ENCODE measurements around the gene GJD4.

The GJD4 gene

GRCh38 chr10:35605191-35605590 lies at the start of gene GJD4:
GJD4 (plus strand) TSS chr10:35605341; CDS start chr10:35605568, 227 bp downstream.
- DNase-seq: no peak

- DNase-seq: no peak
Observed at GRCh38 chr10:35555962-35556930, 48.9 kb upstream of the GJD4 start.

DNA sequence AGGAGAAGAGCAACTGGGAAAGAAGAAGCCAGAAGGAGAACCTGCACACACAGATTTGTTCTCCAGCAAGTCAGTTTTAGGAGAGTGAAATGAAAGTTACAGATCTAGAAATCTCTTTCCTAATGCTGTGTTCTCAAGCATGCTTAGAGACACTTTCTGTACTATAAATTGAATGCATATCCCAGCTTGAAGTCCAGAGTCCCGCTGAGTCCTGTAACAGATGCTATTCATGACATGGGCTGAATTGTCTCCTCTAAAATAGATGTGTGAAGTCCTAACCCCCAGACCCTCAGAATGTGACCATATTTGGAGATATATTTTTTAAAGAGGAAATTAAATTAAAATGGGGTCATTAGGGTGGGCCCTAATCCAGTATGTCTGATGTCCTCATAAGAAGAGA lies 46.9 kb upstream of the GJD4 start:
- DNase-seq: no peak

- DNase-seq: no peak
Observed at GRCh38 chr10:35559416-35559815, 45.7 kb upstream of the GJD4 start.

GRCh38 chr10:35561715-35562114 lies 43.4 kb upstream of the GJD4 start:
- no peak for DNase-seq

DNA sequence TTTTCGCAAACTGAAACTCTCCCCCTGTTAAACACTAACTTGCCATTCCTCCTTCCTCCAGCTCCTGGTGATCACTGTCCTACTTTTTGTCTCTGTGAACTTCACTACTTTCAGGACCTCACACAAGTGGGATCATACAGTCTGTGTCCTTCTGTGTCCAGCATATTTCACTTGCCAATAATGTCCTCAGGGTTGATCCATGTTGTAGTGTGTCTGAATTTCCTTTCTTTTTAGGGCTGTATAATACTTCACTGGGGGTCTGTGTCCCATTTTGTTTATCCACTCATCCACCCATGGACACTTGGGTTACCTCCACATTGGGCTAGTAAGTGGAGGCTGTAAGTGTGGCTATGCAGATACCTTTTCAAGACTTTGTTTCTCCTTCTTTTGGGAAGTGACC lies 42.7 kb upstream of the GJD4 start:
- DNase-seq: no peak

DNA sequence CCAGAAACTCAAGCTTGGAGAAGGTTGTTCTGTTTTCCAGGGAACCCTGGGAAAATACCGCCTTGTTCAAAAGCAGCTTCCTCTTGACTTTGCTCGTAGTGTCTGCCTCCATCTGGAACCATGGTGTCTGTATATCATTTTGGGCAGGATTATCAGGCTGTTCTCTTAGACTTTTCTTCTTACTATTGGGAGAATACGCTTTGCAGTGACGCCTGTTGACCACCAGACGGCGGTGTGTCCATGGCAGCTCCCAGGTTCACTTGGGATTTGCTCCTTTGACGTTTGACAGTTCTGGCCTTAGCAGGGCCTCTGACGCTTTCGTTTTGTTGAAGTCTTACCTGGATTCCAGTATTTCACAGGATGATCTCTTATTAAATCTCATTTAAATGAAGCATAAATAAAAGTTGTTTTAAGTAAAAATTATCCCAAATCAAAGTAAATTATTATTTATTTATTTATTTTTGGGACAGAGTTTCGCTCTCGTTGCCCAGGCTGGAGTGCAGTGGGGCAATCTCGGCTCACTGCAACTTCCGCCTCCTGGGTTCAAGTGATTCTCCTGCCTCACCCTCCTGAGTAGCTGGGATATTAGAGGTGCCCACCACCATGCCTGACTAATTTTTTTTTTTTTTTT lies 41.8 kb upstream of the GJD4 start:
- DNase-seq: peak; percentile 38

DNA sequence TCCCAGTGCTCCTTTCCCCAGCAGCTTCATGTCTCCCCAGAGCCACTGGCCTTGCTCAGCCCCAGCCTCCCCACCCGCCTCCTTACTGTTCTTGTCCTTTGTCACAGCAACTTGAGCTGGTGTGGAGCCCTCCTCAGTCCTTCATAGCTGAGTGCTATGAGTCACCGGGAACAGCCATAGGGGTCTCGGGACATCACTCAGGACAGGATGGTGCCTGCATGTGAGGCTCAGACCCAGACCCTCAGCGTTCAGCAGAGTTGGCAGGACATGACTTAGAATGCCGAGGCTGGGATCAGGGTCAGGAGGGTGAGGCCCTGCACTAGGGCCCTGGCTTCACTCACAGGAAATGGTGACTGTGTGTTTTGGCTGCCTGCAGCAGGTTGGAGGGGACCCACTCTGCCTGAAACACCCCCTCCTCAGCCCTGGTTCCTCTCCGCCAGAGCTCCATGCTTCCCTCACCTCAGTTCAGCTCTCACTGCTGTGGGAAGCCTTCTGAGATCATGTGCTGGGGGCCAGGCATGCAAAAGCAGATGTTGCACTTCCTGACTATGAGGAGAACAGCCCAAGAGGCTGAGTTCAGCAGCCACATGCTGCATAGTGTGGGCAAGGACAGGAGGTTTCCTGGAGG lies 40.7 kb upstream of the GJD4 start:
- DNase-seq: no peak

DNA sequence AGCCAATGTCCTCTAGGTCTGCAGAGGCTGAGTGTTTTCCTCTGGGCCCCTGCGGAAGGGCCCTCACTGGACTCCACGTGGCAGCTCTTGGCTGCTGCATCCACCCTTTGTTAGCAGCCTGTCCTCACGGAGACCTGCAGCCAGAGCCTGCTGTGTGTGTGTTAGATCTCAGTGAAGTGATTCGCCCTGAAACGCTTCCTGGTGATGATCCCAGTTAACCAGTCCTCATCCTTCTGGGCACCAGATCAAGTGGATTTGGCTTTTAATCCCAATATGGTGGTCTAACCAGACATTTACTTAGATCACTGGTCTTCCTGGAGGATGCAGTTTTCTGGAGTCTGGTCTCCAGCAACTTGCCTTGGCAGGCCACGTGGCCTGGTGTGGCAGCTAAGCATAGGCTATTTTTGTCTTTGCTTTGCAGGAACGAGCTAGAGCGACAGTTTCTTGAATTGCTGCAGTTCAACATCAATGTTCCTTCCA lies 39.5 kb upstream of the GJD4 start:
- no peak for DNase-seq

DNA sequence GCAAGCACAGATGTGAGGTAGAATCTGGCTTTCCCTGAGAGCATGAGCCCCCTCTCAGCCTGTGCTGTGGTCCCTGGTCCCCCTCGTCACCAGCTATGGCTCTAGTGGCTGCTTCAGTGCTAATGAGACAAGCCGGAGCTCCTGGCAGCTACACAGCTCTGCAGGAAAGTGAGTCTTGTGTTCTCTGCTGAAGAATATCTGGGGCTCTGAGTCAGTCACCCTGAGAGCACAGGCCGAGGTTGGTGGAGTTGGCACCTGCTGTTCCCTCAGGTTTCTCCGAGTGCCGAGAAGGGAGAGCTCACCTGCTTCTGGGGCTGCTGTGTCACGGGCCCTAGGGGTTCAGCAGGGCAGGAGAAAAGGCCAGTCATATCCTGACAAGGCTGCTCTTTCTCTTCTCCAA lies 37.2 kb upstream of the GJD4 start:
- DNase-seq: no peak

- no peak for DNase-seq
Observed at GRCh38 chr10:35568483-35569015, 36.6 kb upstream of the GJD4 start.

GRCh38 chr10:35569111-35569707 lies 35.9 kb upstream of the GJD4 start:
- no peak for DNase-seq

DNA sequence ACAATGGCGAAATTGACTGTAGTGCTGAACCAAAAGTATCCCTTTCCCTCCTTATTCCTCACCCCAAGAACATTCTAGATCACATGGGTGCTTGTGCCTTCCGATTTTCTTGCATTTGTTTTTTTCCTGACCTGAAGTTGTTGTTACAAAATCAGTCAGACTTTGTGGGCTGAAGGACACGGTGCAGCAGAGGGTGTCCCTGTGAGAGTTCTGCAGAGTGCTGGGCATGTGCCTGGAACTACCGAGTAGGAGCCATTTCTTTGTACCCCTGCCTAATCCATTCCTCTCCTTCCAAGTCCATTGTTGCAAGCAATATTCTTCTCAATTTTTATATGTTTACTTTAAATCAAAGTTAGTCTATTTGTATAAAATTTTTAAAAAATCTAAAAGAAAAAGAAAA lies 35.3 kb upstream of the GJD4 start:
- DNase-seq: no peak

DNA sequence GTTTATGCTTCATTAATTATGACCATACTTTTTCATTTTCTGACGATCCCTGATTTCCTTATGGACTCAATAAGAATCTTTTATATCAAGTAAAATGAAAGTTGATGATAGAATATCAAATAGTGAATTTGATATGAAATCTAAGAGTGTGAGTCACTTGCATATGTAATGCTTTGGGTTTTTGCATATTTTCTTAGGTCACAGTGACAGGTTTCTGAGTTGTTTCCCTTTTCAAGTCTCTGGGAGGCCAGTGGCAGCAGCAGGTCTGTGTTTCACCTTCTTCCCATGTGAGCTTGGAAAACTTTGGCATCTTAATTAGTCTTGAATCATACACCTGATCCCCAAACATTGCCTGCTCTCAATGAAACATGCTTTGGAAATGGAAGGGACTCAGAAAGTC lies 34.7 kb upstream of the GJD4 start:
- DNase-seq: no peak

DNA sequence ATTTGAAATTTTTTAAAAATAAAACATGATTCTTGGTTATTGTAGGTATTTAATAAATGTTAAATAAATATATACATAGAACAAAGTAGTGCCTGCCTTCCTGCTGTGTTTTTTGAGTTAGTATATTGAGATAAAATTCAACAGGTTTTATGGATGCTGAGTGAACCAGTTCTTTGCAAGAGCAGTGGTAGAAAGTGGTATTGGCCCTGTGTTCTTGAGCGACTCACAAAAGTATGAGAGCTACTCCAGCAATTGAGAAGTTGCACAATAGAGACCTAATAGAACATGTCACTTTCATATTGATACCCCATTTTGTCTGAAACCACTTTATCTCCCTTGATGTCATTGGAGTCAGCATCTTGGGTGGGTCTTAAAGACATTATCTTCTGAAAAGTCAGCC lies 32.6 kb upstream of the GJD4 start:
- DNase-seq: no peak

DNA sequence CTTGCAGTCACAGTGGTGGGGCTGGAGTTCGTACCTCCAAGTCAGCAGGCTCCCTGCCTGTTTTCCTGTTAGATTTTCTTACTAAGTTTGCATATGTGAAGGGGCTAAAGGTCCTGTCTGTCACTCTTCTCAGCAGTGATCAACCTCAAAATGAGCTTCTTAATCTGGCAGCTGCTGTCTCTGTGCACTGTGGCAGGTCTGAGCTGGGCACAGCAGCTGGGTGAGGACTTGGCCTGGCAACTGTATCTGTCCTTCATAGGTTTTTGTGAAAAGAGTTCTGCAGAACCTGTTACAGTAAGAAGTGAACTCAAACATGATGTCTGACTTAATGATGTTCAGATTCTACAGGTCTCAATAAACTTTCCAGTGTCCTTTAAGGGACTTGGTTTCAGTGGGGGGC lies 31.3 kb upstream of the GJD4 start:
- no peak for DNase-seq

DNA sequence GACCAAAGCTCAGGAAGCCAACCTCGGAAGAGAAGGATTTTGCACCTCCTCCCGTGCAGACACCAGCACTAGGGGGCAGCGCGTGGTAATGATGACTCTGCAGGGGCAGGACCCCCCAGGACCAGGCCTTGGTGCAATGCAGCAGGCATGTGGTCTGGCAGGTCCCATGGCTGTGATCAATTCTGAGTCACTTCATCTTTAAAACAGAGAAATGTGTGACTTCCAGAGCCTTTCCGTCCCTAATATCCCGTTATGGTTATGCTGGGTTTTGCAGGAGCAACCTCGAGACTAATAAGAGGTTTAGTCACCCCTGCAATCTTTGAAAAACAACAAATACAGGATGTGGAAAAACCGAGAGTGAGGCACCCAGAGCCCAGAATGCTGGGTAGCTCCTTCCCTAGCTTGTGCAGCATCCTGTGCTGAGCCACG lies 30.2 kb upstream of the GJD4 start:
- no peak for DNase-seq

DNA sequence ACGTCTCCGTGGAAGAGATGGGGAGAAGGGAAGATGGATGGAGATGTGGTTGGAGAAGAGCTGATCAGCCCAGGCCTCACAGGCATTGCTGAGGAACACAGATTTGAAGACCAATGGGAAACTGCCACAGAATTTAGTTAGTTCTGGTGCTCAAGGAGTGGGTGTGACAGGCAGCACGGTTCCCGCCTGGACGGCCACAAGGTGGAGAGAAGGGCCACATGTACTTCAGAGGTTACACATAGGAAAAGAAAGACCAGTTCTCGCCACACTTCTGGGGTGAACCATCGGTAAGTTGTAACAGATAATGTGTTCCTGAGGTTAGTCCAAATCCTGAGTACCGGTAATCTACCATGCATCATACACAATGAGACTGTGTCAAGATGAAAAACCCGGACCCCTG lies 29.5 kb upstream of the GJD4 start:
- no peak for DNase-seq

DNA sequence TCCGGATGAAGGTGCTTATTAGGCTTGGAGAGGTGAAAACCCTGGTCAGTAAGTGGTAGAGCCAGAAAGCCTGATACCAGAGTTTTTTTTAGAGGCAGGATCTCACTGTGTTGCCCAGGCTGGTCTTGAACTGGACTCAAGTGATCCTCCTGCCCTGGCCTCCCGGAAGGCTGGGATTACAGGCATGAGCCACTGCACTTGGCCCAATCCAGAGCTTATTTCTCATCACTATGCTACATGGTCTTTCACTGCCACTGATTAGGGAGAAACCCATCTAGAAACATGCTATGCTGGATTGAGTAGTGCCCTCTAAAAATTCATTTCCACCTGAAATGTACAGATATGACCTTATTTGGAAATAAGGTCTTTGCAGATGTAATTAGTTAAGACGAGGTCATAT lies 28.4 kb upstream of the GJD4 start:
- DNase-seq: no peak

DNA sequence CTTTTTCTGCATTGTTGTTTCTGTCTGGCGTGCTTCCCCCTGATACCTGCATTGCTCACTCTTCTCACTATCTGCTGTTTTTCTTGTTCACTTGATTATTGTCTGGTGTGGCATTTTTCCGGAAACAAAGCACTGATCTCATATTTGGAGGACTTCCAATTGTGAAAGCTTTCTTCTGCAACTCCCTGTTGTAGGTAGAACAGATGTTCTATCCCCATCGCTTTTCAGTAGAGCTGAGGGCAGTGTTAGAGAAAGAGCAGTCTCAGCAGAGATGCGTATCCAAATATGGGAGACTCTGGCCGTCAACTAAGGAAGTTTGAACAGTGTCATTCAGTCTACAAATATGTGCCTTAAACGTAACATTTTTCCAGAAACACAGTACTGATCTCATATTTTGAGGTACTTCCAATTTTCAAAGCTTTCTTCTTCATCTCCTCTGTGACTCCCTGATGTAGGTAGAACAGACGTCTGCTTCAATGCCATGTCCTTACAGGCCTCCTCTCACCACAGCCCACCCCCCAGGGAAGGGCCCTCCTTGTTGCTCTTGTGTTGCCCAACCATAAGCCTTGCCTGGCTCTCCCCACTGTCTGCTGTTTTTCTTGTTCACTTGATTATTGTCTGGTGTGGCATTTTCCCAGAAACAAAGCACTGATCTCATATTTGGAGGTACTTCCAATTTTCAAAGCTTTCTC lies 27.1 kb upstream of the GJD4 start:
- no peak for DNase-seq

- no peak for DNase-seq
Observed at GRCh38 chr10:35578618-35578956, 26.6 kb upstream of the GJD4 start.

GRCh38 chr10:35579116-35579515 lies 26.0 kb upstream of the GJD4 start:
- no peak for DNase-seq
